K562 (cell line): ENCODE data around the gene KCNQ4.

Experiments
- ARID3A ChIP-seq: IDR thresholded peaks from 2 replicates; pipeline ENCODE4 v1.6.1; 2012; ENCODE audit warnings: low read depth, low read length, improper control_type of control experiment, borderline replicate concordance
- CTCF ChIP-seq, 3 experiments: IDR thresholded peaks in 2 of 3; conservative IDR thresholded peaks in 1 of 3; 2 replicates each; pipeline ENCODE4 v1.5.1; 2011 to 2012; ENCODE audit warnings: low read length in 3 of 3, mild to moderate bottlenecking in 3 of 3, control low read depth in 2 of 3, improper control_type of control experiment in 1 of 3, inconsistent platforms in 1 of 3, low read depth in 1 of 3, mixed read lengths in 1 of 3, moderate library complexity in 1 of 3; ENCODE audit not compliant: insufficient read depth in 2 of 3
- FOXP4 ChIP-seq: sonication (generic); formaldehyde crosslinking; IDR thresholded peaks from 2 replicates; pipeline ENCODE4 v1.8.0; 2022; ENCODE audit warnings: mild to moderate bottlenecking, missing genetic modification reagents, borderline replicate concordance
- HDAC2 ChIP-seq: fragments of 450-650 bp; IDR thresholded peaks from 2 replicates; pipeline ENCODE4 v1.6.1; 2016; ENCODE audit warnings: mild to moderate bottlenecking
- JUN ChIP-seq, 2 experiments: sonication (generic) in 1 of 2; formaldehyde crosslinking in 1 of 2; IDR thresholded peaks; 2 replicates each; pipeline versions ENCODE4 v1.6.1 to v1.8.0; 2012 to 2022; ENCODE audit warnings: borderline replicate concordance in 2 of 2, mild to moderate bottlenecking in 2 of 2, improper control_type of control experiment in 1 of 2, low read depth in 1 of 2, low read length in 1 of 2, missing genetic modification reagents in 1 of 2
- MXI1 ChIP-seq: IDR thresholded peaks from 2 replicates; pipeline ENCODE4 v1.6.1; 2011; ENCODE audit warnings: low read depth, mild to moderate bottlenecking, improper control_type of control experiment, low read length
- NCOR1 ChIP-seq: fragments of 450-650 bp; IDR thresholded peaks from 2 replicates; pipeline ENCODE4 v1.6.1; 2016; ENCODE audit warnings: mild to moderate bottlenecking, moderate library complexity
- NR2F6 ChIP-seq: fragments of 450-650 bp; formaldehyde crosslinking; IDR thresholded peaks from 2 replicates; pipeline ENCODE4 v1.4.0; 2020; ENCODE audit warnings: mild to moderate bottlenecking
- PRDM10 ChIP-seq: fragments of 450-650 bp; IDR thresholded peaks from 2 replicates; pipeline ENCODE4 v1.6.1; 2018; ENCODE audit not compliant: partially characterized antibody
- SMARCC2 ChIP-seq: fragments of 450-650 bp; IDR thresholded peaks from 2 replicates; pipeline ENCODE4 v1.6.1; 2017; ENCODE audit warnings: antibody characterized with exemption, moderate library complexity, mild to moderate bottlenecking, low read depth
- SMC3 ChIP-seq: conservative IDR thresholded peaks from 2 replicates; pipeline ENCODE4 v1.6.1; 2011; ENCODE audit warnings: low read depth, low read length, improper control_type of control experiment; ENCODE audit not compliant: insufficient read depth
- TBL1XR1 ChIP-seq, 2 experiments: IDR thresholded peaks; 2 replicates each; pipeline ENCODE4 v1.6.1; 2012; ENCODE audit warnings: improper control_type of control experiment in 2 of 2, low read length in 2 of 2, mild to moderate bottlenecking in 1 of 2
- ZC3H4 ChIP-seq: sonication (generic); formaldehyde crosslinking; IDR thresholded peaks from 2 replicates; pipeline ENCODE4 v1.9.0; 2021; ENCODE audit warnings: missing genetic modification reagents, borderline replicate concordance
- ZNF324 ChIP-seq: fragments of 250-450 bp; sonication (Bioruptor Pico); IDR thresholded peaks from 2 replicates; pipeline ENCODE4 v1.4.0; 2020; ENCODE audit warnings: mild to moderate bottlenecking

- no peak for TF ChIP-seq TBL1XR1 (IDR thresholded peaks at IDR 0.05; ENCODE audit: low read length in 2 of 2)
- TF ChIP-seq NCOR1 = no peak
- TF ChIP-seq JUN (IDR thresholded peaks at IDR 0.05; ENCODE audit: borderline replicate concordance, low read depth, low read length) = no peak
- TF ChIP-seq JUN (CRISPR knock-in tag; IDR thresholded peaks at IDR 0.05; ENCODE audit: borderline replicate concordance) = no peak
- TF ChIP-seq ARID3A = no peak
- no peak for TF ChIP-seq CTCF (IDR thresholded peaks at IDR 0.05 in 2 of 3, conservative IDR thresholded peaks at IDR 0.05 in 1 of 3; ENCODE audit: insufficient read depth in 2 of 3, low read depth in 1 of 3, low read length in 3 of 3)
- no peak for TF ChIP-seq FOXP4 (CRISPR knock-in tag)
- no peak for TF ChIP-seq ZNF324 (CRISPR knock-in tag)
- no peak for TF ChIP-seq PRDM10
- no peak for TF ChIP-seq SMARCC2
- no peak for TF ChIP-seq HDAC2
- TF ChIP-seq NR2F6 (CRISPR knock-in tag) = no peak
- TF ChIP-seq SMC3 = no peak
- no peak for TF ChIP-seq MXI1
- no peak for TF ChIP-seq ZC3H4 (CRISPR knock-in tag)
Measured at GRCh38 chr1:40780678-40781607, 2.6 kb upstream of the KCNQ4 start.
